Measurements from ENCODE around the gene TSR1.
A peak's percentile ranks its signal among the peaks of the same experiment; 100 is the strongest.

- no peak for TF ChIP-seq EZH2 (IDR thresholded peaks at IDR 0.05; ENCODE audit: borderline replicate concordance)
- TF ChIP-seq, protein P1, sequence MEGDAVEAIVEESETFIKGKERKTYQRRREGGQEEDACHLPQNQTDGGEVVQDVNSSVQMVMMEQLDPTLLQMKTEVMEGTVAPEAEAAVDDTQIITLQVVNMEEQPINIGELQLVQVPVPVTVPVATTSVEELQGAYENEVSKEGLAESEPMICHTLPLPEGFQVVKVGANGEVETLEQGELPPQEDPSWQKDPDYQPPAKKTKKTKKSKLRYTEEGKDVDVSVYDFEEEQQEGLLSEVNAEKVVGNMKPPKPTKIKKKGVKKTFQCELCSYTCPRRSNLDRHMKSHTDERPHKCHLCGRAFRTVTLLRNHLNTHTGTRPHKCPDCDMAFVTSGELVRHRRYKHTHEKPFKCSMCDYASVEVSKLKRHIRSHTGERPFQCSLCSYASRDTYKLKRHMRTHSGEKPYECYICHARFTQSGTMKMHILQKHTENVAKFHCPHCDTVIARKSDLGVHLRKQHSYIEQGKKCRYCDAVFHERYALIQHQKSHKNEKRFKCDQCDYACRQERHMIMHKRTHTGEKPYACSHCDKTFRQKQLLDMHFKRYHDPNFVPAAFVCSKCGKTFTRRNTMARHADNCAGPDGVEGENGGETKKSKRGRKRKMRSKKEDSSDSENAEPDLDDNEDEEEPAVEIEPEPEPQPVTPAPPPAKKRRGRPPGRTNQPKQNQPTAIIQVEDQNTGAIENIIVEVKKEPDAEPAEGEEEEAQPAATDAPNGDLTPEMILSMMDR (IDR thresholded peaks at IDR 0.05; ENCODE audit: poor library complexity) = peak; percentile 19
Measured at GRCh38 chr17:2336215-2336851, at the start of gene TSR1.

All from hepatocyte (in vitro differentiated cells).